Mesothelial cell of epicardium (in vitro differentiated cells): ENCODE measurements around the gene CYP2D6. TPM values are rescaled to one million over a fixed set of nuclear protein-coding genes. Genes with fewer than 3 reads are reported as not detected.
"Not testable (repeated sequence)": the region's sequence is repeated elsewhere in the genome, so short reads cannot be mapped to it uniquely, and the experiment has no call there.

Experiments
- DNase-seq, 2 experiments: peaks; one replicate each; pipeline ENCODE4 v3.0.0; 2021; ENCODE audit warnings: low spot score in 2 of 2; ENCODE audit not compliant: unreplicated experiment in 2 of 2
- H3K27ac Mint-ChIP-seq: 2 replicates; pipeline ENCODE4 v1.8.0; 2021; ENCODE audit warnings: mixed read lengths
- H3K27me3 Mint-ChIP-seq: 2 replicates; pipeline ENCODE4 v1.8.0; 2021; ENCODE audit warnings: low read depth, mixed read lengths
- H3K36me3 Mint-ChIP-seq: 2 replicates; pipeline ENCODE4 v1.8.0; 2021; ENCODE audit warnings: mixed read lengths
- H3K4me1 Mint-ChIP-seq: 2 replicates; pipeline ENCODE4 v1.8.0; 2021; ENCODE audit warnings: mixed read lengths
- H3K4me3 Mint-ChIP-seq: 2 replicates; pipeline ENCODE4 v1.8.0; 2021; ENCODE audit warnings: mild to moderate bottlenecking, moderate library complexity, mixed read lengths
- H3K9me3 Mint-ChIP-seq: 2 replicates; pipeline ENCODE4 v1.8.0; 2021; ENCODE audit warnings: mixed read lengths
- CTCF ChIP-seq: fragments of 200-600 bp; sonication (generic); IDR thresholded peaks from one replicate; pipeline ENCODE4 v1.5.0; 2021; ENCODE audit warnings: antibody characterized with exemption; ENCODE audit not compliant: unreplicated experiment
- total RNA-seq: library from RNA; stranded (reverse); gene quantifications from 3 replicates; pipeline ENCODE4 v1.2.1, GENCODE V29; 2021

The CYP2D6 gene
- total RNA-seq, 1 donor from 2014 or later = 7.2 TPM

GRCh38 chr22:42111798-42112197 lies 18.8 kb downstream of the CYP2D6 start:
- H3K9me3 Mint-ChIP-seq = peaks cover 23% of the 10 kb centered on the region
- H3K27me3 Mint-ChIP-seq = no peaks in the 10 kb centered on the region
- TF ChIP-seq CTCF = no peak
- H3K4me1 Mint-ChIP-seq = no peaks in the 10 kb centered on the region
- no peak overlapping the region for H3K27ac Mint-ChIP-seq
- no peak for DNase-seq
- no peak overlapping the region for H3K4me3 Mint-ChIP-seq
- H3K36me3 Mint-ChIP-seq = peaks cover 29% of the 10 kb centered on the region

GRCh38 chr22:42108848-42109247 lies 21.8 kb downstream of the CYP2D6 start:
- H3K4me1 Mint-ChIP-seq = no peaks in the 10 kb centered on the region
- no peaks in the 10 kb centered on the region for H3K27me3 Mint-ChIP-seq
- DNase-seq = no peak

GRCh38 chr22:42104332-42104860 lies 26.2 kb downstream of the CYP2D6 start:
- not testable (repeated sequence) for H3K27me3 Mint-ChIP-seq, H3K27ac Mint-ChIP-seq, H3K4me1 Mint-ChIP-seq, H3K4me3 Mint-ChIP-seq, DNase-seq
- Mint-ChIP-seq H3K36me3 (peaks cover 47% of the 10 kb centered on the region), H3K9me3 (peaks cover 42% of the 10 kb centered on the region)

More at GRCh38 chr22:42108848-42109247, 21.8 kb downstream of the CYP2D6 start:
- Mint-ChIP-seq H3K36me3 (peaks cover 27% of the 10 kb centered on the region), H3K4me3 (no peak overlapping the region), H3K9me3 (peaks cover 24% of the 10 kb centered on the region), H3K27ac (no peak overlapping the region)
- no peak for TF ChIP-seq CTCF

- H3K4me3 Mint-ChIP-seq = no peak overlapping the region
- peaks cover 42% of the 10 kb centered on the region for H3K9me3 Mint-ChIP-seq
- H3K27me3 Mint-ChIP-seq = no peaks in the 10 kb centered on the region
- no peak for DNase-seq
- H3K27ac Mint-ChIP-seq = no peak overlapping the region
- TF ChIP-seq CTCF = no peak
- no peaks in the 10 kb centered on the region for H3K4me1 Mint-ChIP-seq
- peaks cover 57% of the 10 kb centered on the region for H3K36me3 Mint-ChIP-seq
Measured at GRCh38 chr22:42101199-42101598, 29.4 kb downstream of the CYP2D6 start.

GRCh38 chr22:42091455-42091782 lies 39.2 kb downstream of the CYP2D6 start:
- Mint-ChIP-seq H3K4me3 (peak overlapping the region; percentile 98), H3K4me1 (peaks cover 18% of the 10 kb centered on the region), H3K27me3 (no peaks in the 10 kb centered on the region), H3K9me3 (no peaks in the 10 kb centered on the region), H3K36me3 (peaks cover 28% of the 10 kb centered on the region), H3K27ac (peak overlapping the region; percentile 99)
- no peak for DNase-seq
- no peak for TF ChIP-seq CTCF

- peak within 1 kb of the TSS; percentile 99 for H3K27ac Mint-ChIP-seq
- no peaks in the 10 kb centered on the region for H3K27me3 Mint-ChIP-seq
- peak within 1 kb of the TSS; percentile 98 for H3K4me3 Mint-ChIP-seq
- H3K9me3 Mint-ChIP-seq = no peaks in the 10 kb centered on the region
- H3K4me1 Mint-ChIP-seq = peaks cover 18% of the 10 kb centered on the region
- peak; percentile 92 to 96 for DNase-seq
- TF ChIP-seq CTCF = peak; percentile 64
- H3K36me3 Mint-ChIP-seq = peaks cover 28% of the 10 kb centered on the region
Measured at GRCh38 chr22:42090596-42091454, 39.8 kb downstream of the CYP2D6 start, which contains the start of gene NDUFA6. TSS of gene NDUFA6 (minus strand) at chr22:42090772. CDS start at chr22:42090744, 28 bp downstream.
